ENCODE results near the gene DPM1. TPM values are rescaled to one million over a fixed set of nuclear protein-coding genes. Genes with fewer than 3 reads are reported as not detected.

Gene DPM1
- total and polyA plus RNA-seq, 12 donors, result 29.4 to 52.8 (median 48.0) TPM

- H3K4me3 ChIP-seq, result no peak overlapping the region
- 43 to 45% methylated on average over 20 of the region's 20 CpGs for WGBS, 2 donors
- H3K4me1 ChIP-seq, result peaks cover 0 to 16% (median 0%) of the 10 kb centered on the region in 9 donors
- ATAC-seq, result no peak
- H3K9me3 ChIP-seq, result peaks cover 0 to 6% (median 0%) of the 10 kb centered on the region in 11 donors
- TF ChIP-seq CTCF (IDR thresholded peaks at IDR 0.05), result no peak
- intact Hi-C loops (cut with DNase I), result no loop called here
- DNase-seq, result no peak
- peaks cover 0 to 50% (median 20%) of the 10 kb centered on the region in 7 donors for H3K27me3 ChIP-seq
- no peaks in the 10 kb centered on the region for H3K36me3 ChIP-seq
- H3K27ac ChIP-seq, result no peak overlapping the region
Measured at GRCh38 chr20:50977066-50978021, 19.0 kb upstream of the DPM1 start.

- no peak overlapping the region for H3K27ac ChIP-seq
- ATAC-seq, result no peak
- H3K27me3 ChIP-seq, result peaks cover 0 to 39% (median 17%) of the 10 kb centered on the region in 7 donors
- no peak for DNase-seq
- no peak overlapping the region for H3K4me3 ChIP-seq
- no peaks in the 10 kb centered on the region for H3K36me3 ChIP-seq
- no peak for TF ChIP-seq CTCF (IDR thresholded peaks at IDR 0.05)
- intact Hi-C loops (cut with DNase I), result no loop called here
- WGBS, 2 donors, result 90 to 94% methylated on average over 10 of the region's 10 CpGs
- peaks cover 0 to 6% (median 0%) of the 10 kb centered on the region in 11 donors for H3K9me3 ChIP-seq
- H3K4me1 ChIP-seq, result peaks cover 0 to 8% (median 0%) of the 10 kb centered on the region in 9 donors
Measured at GRCh38 chr20:50975701-50976330, 17.5 kb upstream of the DPM1 start.

- no peak for TF ChIP-seq CTCF (IDR thresholded peaks at IDR 0.05)
- no peak for DNase-seq
- ATAC-seq, result no peak
- H3K9me3 ChIP-seq, result peaks cover 0 to 3% (median 0%) of the 10 kb centered on the region in 11 donors
- H3K4me1 ChIP-seq, result no peaks in the 10 kb centered on the region
- no peaks in the 10 kb centered on the region for H3K36me3 ChIP-seq
- WGBS, 2 donors, result 78 to 86% methylated on average over 8 of the region's 8 CpGs
- no peak overlapping the region for H3K27ac ChIP-seq
- no peaks in the 10 kb centered on the region for H3K27me3 ChIP-seq
- intact Hi-C loops (cut with DNase I), result no loop called here
- no peak overlapping the region for H3K4me3 ChIP-seq
Measured at GRCh38 chr20:50969912-50970311, 11.6 kb upstream of the DPM1 start.

GRCh38 chr20:50969435-50969834 lies 11.1 kb upstream of the DPM1 start:
- Histone ChIP-seq H3K9me3 (no peaks in the 10 kb centered on the region), H3K4me3 (no peak overlapping the region), H3K27ac (no peak overlapping the region), H3K27me3 (no peaks in the 10 kb centered on the region), H3K4me1 (no peaks in the 10 kb centered on the region), H3K36me3 (no peaks in the 10 kb centered on the region)
- intact Hi-C loops (cut with DNase I), result no loop called here
- WGBS, 2 donors, result 86 to 87% methylated on average over 5 of the region's 5 CpGs
- ATAC-seq (no peak), DNase-seq (no peak)
- no peak for TF ChIP-seq CTCF (IDR thresholded peaks at IDR 0.05)
